K562 (cell line): ENCODE data around the gene NEK5. TPM values are rescaled to one million over a fixed set of nuclear protein-coding genes. Genes with fewer than 3 reads are reported as not detected.

Source experiments
- ATAC-seq: fragments of 200-7000 bp; cut with Tn5 transposase; 3 replicates; pipeline ENCODE4 v1.9.1; 2020; ENCODE audit warnings: moderate library complexity
- BruUV-seq: library from RNA; stranded (reverse); fragments of 400-500 nt; replicated peaks from 2 replicates; lab custom pipeline; 2021; lab: Mats Ljungman, UMichigan
- CTCF ChIA-PET: fragments of 300-600 bp; formaldehyde crosslinking; extraction: SDS; loops from one replicate; lab custom pipeline; 2021; ENCODE audit warnings: low intra/inter-chr PET ratio; lab: Yijun Ruan, JAX
- POLR2A ChIA-PET: fragments of 300-600, 350-650 bp; sonication (Branson Sonifier 250); formaldehyde crosslinking; extraction: SDS; loops from one replicate; lab custom pipeline; 2021; ENCODE audit warnings: antibody characterized with exemption, inconsistent platforms; lab: Yijun Ruan, JAX
- DNase-seq, 4 experiments: peaks; one replicate each; pipeline versions ENCODE4 v3.0.0 to v3.0.0-alpha.2; 2011 to 2018; ENCODE audit warnings: low spot score in 3 of 4, mixed read lengths in 3 of 4; ENCODE audit errors: extremely low read depth in 1 of 4
- FAIRE-seq: peaks from 2 replicates; lab custom pipeline; 2011; peaks lifted over from hg19 to GRCh38; lab: Jason Lieb, UNC
- H2AFZ ChIP-seq: 2 replicates; pipeline ENCODE4 v1.6.0; 2011; ENCODE audit warnings: low read depth, low read length, control low read depth, inconsistent platforms
- H3K27ac ChIP-seq: fragments of 200-600 bp; 3 replicates; pipeline ENCODE4 v1.8.0; 2011; ENCODE audit warnings: low read depth, mild to moderate bottlenecking, control low read depth, inconsistent platforms, low read length, moderate library complexity, mixed read lengths; ENCODE audit errors: extremely low read depth
- H3K27me3 ChIP-seq, 2 experiments: fragments of 300-600 bp in 1 of 2; 2 replicates in 1 of 2; 3 replicates in 1 of 2; pipeline versions ENCODE4 v1.6.0 to v1.8.0; 2011; ENCODE audit warnings: inconsistent platforms in 2 of 2, low read length in 2 of 2, mild to moderate bottlenecking in 1 of 2, mixed read lengths in 1 of 2, moderate library complexity in 1 of 2; ENCODE audit not compliant: control insufficient read depth in 2 of 2, insufficient read depth in 2 of 2
- H3K36me3 ChIP-seq: fragments of 300-600 bp; 3 replicates; pipeline ENCODE4 v1.8.0; 2011; ENCODE audit warnings: mild to moderate bottlenecking, low read length, inconsistent platforms; ENCODE audit not compliant: control insufficient read depth, insufficient read depth
- H3K4me1 ChIP-seq, 2 experiments: fragments of 200-600 bp in 1 of 2; replicated peaks in 1 of 2; 2 replicates in 1 of 2; 3 replicates in 1 of 2; pipeline versions ENCODE4 v1.5.1 to v1.8.0; 2011; ENCODE audit warnings: inconsistent platforms in 2 of 2, low read length in 2 of 2, mild to moderate bottlenecking in 1 of 2, mixed read lengths in 1 of 2, moderate library complexity in 1 of 2; ENCODE audit not compliant: control insufficient read depth in 2 of 2, insufficient read depth in 2 of 2
- H3K4me2 ChIP-seq: 2 replicates; pipeline ENCODE4 v1.6.1; 2011; ENCODE audit warnings: low read length, control low read depth, inconsistent platforms, mixed read lengths; ENCODE audit not compliant: insufficient read depth
- H3K4me3 ChIP-seq: fragments of 200-600 bp; sonication (generic), shearing (Covaris generic); 2 replicates; pipeline ENCODE4 v1.5.1; 2016; ENCODE audit warnings: control low read depth, inconsistent platforms
- H3K79me2 ChIP-seq: fragments of 200-600 bp; 3 replicates; pipeline ENCODE4 v1.8.0; 2011; ENCODE audit warnings: low read length, inconsistent platforms; ENCODE audit not compliant: control insufficient read depth, insufficient read depth
- H3K9ac ChIP-seq, 2 experiments: 2 replicates each; pipeline versions ENCODE4 v1.6.0 to v1.6.1; 2011; ENCODE audit warnings: low read depth in 2 of 2, low read length in 2 of 2, control low read depth in 1 of 2, inconsistent platforms in 1 of 2, mild to moderate bottlenecking in 1 of 2, mixed read lengths in 1 of 2; ENCODE audit not compliant: insufficient read depth in 1 of 2
- H3K9me1 ChIP-seq: one replicate; pipeline ENCODE4 v1.6.0; 2011; ENCODE audit warnings: inconsistent platforms, mild to moderate bottlenecking, low read length, moderate library complexity; ENCODE audit not compliant: control insufficient read depth, insufficient read depth
- H3K9me3 ChIP-seq: replicated peaks from 2 replicates; pipeline ENCODE4 v1.5.1; 2011; ENCODE audit warnings: low read depth, low read length, inconsistent platforms; ENCODE audit not compliant: control insufficient read depth, insufficient read depth
- H4K20me1 ChIP-seq: replicated peaks from 2 replicates; pipeline ENCODE4 v1.6.1; 2011; ENCODE audit warnings: low read length, inconsistent platforms, mixed read lengths; ENCODE audit not compliant: control insufficient read depth, insufficient read depth
- ADNP ChIP-seq: fragments of 200-800 bp; sonication (Bioruptor generic); IDR thresholded peaks from 2 replicates; pipeline ENCODE4 v1.6.1; 2016; ENCODE audit warnings: missing genetic modification characterization, missing compliant biosample characterization
- ARNT ChIP-seq, 2 experiments: fragments of 450-650 bp; IDR thresholded peaks; 2 replicates each; pipeline ENCODE4 v1.6.1; 2016; ENCODE audit warnings: mild to moderate bottlenecking in 1 of 2
- ASH1L ChIP-seq: fragments of 450-650 bp; IDR thresholded peaks from 2 replicates; pipeline ENCODE4 v1.6.1; 2018; ENCODE audit warnings: borderline replicate concordance, mild to moderate bottlenecking, low read depth; ENCODE audit not compliant: partially characterized antibody
- COPS2 ChIP-seq: fragments of 450-650 bp; conservative IDR thresholded peaks from 2 replicates; pipeline ENCODE4 v1.6.1; 2016; ENCODE audit warnings: mild to moderate bottlenecking, moderate library complexity
- ILF3 ChIP-seq: fragments of 450-650 bp; IDR thresholded peaks from 2 replicates; pipeline ENCODE4 v1.6.1; 2018; ENCODE audit warnings: antibody characterized with exemption, mild to moderate bottlenecking, moderate library complexity, borderline replicate concordance
- PHF21A ChIP-seq: fragments of 450-650 bp; IDR thresholded peaks from 2 replicates; pipeline ENCODE4 v1.6.1; 2017; ENCODE audit warnings: low read depth, borderline replicate concordance
- RBM17 ChIP-seq: fragments of 200-400 bp; formaldehyde crosslinking; IDR thresholded peaks from 2 replicates; pipeline ENCODE4 v1.6.1; 2017; ENCODE audit warnings: low read depth, mild to moderate bottlenecking, low read length, borderline replicate concordance
- SLC30A9 ChIP-seq: fragments of 250-450 bp; sonication (Bioruptor Pico); IDR thresholded peaks from 2 replicates; pipeline ENCODE4 v1.8.0; 2022; ENCODE audit warnings: mild to moderate bottlenecking, moderate library complexity
- TCFL5 ChIP-seq: fragments of 250-450 bp; sonication (Bioruptor Pico); conservative IDR thresholded peaks from 2 replicates; pipeline ENCODE4 v1.6.1; 2021; ENCODE audit warnings: mild to moderate bottlenecking, moderate library complexity, matching md5 sums
- TRIM24 ChIP-seq, 2 experiments: fragments of 450-650 bp; IDR thresholded peaks; 2 replicates each; pipeline ENCODE4 v1.6.1; 2016
- ZC3H4 ChIP-seq: sonication (generic); formaldehyde crosslinking; IDR thresholded peaks from 2 replicates; pipeline ENCODE4 v1.9.0; 2021; ENCODE audit warnings: missing genetic modification reagents, borderline replicate concordance
- ZNF668 ChIP-seq: fragments of 250-450 bp; sonication (Bioruptor Pico); IDR thresholded peaks from 2 replicates; pipeline ENCODE4 v1.8.0; 2022; ENCODE audit warnings: mild to moderate bottlenecking, inconsistent platforms
- ZNF77 ChIP-seq: fragments of 250-450 bp; sonication (Bioruptor Pico); IDR thresholded peaks from 2 replicates; pipeline ENCODE4 v1.5.0; 2020
- WGBS: fragments of 100-300 bp; shearing (Covaris generic); methylation state at CpG from one replicate; pipeline ENCODE4 v1.1.6; 2016; ENCODE audit warnings: low coverage, mixed read lengths; ENCODE audit not compliant: insufficient coverage; ENCODE audit errors: missing lambda C conversion rate; 5-methylcytosine and 5-hydroxymethylcytosine counted together
- in situ Hi-C: fragments of 300-500 bp; cut with MboI; formaldehyde crosslinking; loops from 4 replicates; pipeline ENCODE4 v1.15.0; 2018; ENCODE audit warnings: inconsistent platforms, mixed read lengths
- intact Hi-C: fragments of 100-400 bp; cut with micrococcal nuclease; formaldehyde crosslinking; loops from 2 replicates; pipeline ENCODE4 v1.14.2; 2022
- polyA plus RNA-seq, 8 experiments: library from polyadenylated mRNA; depleted of rRNA in 4 of 8; stranded (reverse) in 5 of 8; unstranded in 3 of 8; fragments of >200 nt; fragmentation: Nextera tagmentation in 2 of 8; fragmentation: Illumina TruSeq in 1 of 8; extraction: Ambion mirVana in 2 of 8; extraction: Trizol in 1 of 8; gene quantifications; 2 replicates each; pipeline versions ENCODE4 v1.2.1 to v1.2.3, GENCODE V29; 2011 to 2014; ENCODE audit warnings: inconsistent platforms in 1 of 8, missing spikeins in 1 of 8
- total RNA-seq, 7 experiments: library from RNA; depleted of rRNA in 6 of 7; stranded (reverse); fragments of >200 nt in 6 of 7; fragmentation: Illumina TruSeq in 2 of 7; extraction: Trizol in 2 of 7; gene quantifications; 2 replicates each; pipeline versions ENCODE4 v1.2.1 to v1.2.3, GENCODE V29; 2011 to 2021; ENCODE audit warnings: low replicate concordance in 1 of 7
- TF ChIP-seq, protein P1 (sequence below): fragments of 450-650 bp; formaldehyde crosslinking; IDR thresholded peaks from 2 replicates; pipeline ENCODE4 v1.4.0; 2020; ENCODE audit warnings: mild to moderate bottlenecking, mixed read lengths
- TF ChIP-seq, protein P2 (sequence below): IDR thresholded peaks from 2 replicates; pipeline ENCODE4 v1.6.1; 2012; ENCODE audit warnings: low read depth, low read length, improper control_type of control experiment, borderline replicate concordance
- TF ChIP-seq, protein P3 (sequence below): fragments of 250-450 bp; sonication (Bioruptor Pico); IDR thresholded peaks from 2 replicates; pipeline ENCODE4 v1.5.0; 2022; ENCODE audit warnings: mild to moderate bottlenecking
- TF ChIP-seq, protein P4 (sequence below): sonication (generic); formaldehyde crosslinking; IDR thresholded peaks from 2 replicates; pipeline ENCODE4 v1.8.0; 2022; ENCODE audit warnings: mild to moderate bottlenecking, low read depth, missing genetic modification reagents

Gene NEK5
- total and polyA plus RNA-seq, 9 of the 15 experiments (the other 6 are each of a cell fraction or from before 2014, with no cell fraction given) = 0.09 to 0.44 (median 0.33) TPM

DNA sequence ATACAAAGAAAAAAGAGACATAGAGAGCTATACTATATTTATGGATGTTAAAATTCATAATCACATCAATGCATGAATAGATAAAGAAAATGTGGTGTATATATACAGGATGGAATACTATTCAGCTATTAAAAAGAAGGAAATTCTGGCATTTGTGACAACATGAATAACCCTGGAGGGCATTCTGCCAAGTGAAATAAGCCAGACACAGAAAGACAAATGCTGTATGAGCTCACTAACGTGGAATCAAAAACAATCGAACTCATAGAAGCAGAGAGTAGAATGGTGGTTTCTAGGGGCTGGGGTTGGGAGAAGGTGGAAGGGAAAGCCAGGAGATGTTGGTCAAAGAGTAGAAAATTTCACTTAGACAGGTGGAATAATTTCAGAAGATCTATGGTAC, 80.4 kb downstream of the NEK5 start (continued):
- TF ChIP-seq, protein P1, sequence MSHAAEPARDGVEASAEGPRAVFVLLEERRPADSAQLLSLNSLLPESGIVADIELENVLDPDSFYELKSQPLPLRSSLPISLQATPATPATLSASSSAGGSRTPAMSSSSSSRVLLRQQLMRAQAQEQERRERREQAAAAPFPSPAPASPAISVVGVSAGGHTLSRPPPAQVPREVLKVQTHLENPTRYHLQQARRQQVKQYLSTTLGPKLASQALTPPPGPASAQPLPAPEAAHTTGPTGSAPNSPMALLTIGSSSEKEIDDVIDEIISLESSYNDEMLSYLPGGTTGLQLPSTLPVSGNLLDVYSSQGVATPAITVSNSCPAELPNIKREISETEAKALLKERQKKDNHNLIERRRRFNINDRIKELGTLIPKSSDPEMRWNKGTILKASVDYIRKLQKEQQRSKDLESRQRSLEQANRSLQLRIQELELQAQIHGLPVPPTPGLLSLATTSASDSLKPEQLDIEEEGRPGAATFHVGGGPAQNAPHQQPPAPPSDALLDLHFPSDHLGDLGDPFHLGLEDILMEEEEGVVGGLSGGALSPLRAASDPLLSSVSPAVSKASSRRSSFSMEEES = no peak
- no peak for TF ChIP-seq ZNF77 (CRISPR knock-in tag)
- no peak for TF ChIP-seq ZNF668 (CRISPR knock-in tag)
- no peak for TF ChIP-seq ZC3H4 (CRISPR knock-in tag)
- TF ChIP-seq, protein P2, sequence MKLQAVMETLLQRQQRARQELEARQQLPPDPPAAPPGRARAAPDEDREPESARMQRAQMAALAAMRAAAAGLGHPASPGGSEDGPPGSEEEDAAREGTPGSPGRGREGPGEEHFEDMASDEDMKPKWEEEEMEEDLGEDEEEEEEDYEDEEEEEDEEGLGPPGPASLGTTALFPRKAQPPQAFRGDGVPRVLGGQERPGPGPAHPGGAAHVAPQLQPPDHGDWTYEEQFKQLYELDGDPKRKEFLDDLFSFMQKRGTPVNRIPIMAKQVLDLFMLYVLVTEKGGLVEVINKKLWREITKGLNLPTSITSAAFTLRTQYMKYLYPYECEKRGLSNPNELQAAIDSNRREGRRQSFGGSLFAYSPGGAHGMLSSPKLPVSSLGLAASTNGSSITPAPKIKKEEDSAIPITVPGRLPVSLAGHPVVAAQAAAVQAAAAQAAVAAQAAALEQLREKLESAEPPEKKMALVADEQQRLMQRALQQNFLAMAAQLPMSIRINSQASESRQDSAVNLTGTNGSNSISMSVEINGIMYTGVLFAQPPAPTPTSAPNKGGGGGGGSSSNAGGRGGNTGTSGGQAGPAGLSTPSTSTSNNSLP = no peak
- no peak for TF ChIP-seq PHF21A

DNA sequence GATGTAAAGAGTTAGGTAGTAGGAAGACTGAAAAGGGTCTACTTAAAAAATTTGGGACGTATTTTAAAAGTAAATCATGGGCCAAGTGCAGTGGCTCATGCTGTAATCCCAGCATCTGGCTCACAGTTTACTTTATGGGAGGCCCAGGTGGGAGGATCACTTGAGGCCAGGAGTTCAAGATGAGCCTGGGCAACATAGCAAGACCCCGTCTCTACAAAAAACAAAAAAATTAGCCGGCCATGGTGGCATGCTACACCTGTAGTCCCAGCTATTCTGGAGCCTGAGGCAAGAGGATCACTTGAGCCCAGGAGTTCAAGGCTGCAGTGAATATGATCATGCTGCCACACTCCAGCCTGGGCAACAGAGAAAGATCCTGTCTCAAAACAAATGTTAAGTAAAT, 81.4 kb downstream of the NEK5 start:
- Histone ChIP-seq H3K4me1 (no peaks in the 10 kb centered on the region), H3K4me2 (no peak overlapping the region), H3K4me3 (no peak overlapping the region), H3K27ac (no peak overlapping the region), H3K79me2 (no peaks in the 10 kb centered on the region), H3K9me3 (no peaks in the 10 kb centered on the region), H3K9me1 (no peaks in the 10 kb centered on the region), H3K27me3 (no peaks in the 10 kb centered on the region), H3K9ac (no peak overlapping the region), H4K20me1 (no peaks in the 10 kb centered on the region), H2AFZ (no peak overlapping the region), H3K36me3 (no peaks in the 10 kb centered on the region)
- no peak for ATAC-seq
- POLR2A ChIA-PET = no interaction called here
- WGBS = 23% methylated on average over 3 of the region's 3 CpGs
- no TSS peak for BruUV-seq
- intact Hi-C loops (no loop called here), in situ Hi-C loops (no loop called here)
- CTCF ChIA-PET = no interaction called here
- no peak for FAIRE-seq
- no peak for DNase-seq
- no peak for TF ChIP-seq SLC30A9 (CRISPR knock-in tag)
- TF ChIP-seq COPS2 = no peak
- no peak for TF ChIP-seq ILF3
- TF ChIP-seq, protein P3, sequence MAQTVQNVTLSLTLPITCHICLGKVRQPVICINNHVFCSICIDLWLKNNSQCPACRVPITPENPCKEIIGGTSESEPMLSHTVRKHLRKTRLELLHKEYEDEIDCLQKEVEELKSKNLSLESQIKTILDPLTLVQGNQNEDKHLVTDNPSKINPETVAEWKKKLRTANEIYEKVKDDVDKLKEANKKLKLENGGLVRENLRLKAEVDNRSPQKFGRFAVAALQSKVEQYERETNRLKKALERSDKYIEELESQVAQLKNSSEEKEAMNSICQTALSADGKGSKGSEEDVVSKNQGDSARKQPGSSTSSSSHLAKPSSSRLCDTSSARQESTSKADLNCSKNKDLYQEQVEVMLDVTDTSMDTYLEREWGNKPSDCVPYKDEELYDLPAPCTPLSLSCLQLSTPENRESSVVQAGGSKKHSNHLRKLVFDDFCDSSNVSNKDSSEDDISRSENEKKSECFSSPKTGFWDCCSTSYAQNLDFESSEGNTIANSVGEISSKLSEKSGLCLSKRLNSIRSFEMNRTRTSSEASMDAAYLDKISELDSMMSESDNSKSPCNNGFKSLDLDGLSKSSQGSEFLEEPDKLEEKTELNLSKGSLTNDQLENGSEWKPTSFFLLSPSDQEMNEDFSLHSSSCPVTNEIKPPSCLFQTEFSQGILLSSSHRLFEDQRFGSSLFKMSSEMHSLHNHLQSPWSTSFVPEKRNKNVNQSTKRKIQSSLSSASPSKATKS (CRISPR knock-in tag) = no peak
- TF ChIP-seq TRIM24 (IDR thresholded peaks at IDR 0.05) = no peak
- TF ChIP-seq RBM17 = no peak
- TF ChIP-seq, protein P4, sequence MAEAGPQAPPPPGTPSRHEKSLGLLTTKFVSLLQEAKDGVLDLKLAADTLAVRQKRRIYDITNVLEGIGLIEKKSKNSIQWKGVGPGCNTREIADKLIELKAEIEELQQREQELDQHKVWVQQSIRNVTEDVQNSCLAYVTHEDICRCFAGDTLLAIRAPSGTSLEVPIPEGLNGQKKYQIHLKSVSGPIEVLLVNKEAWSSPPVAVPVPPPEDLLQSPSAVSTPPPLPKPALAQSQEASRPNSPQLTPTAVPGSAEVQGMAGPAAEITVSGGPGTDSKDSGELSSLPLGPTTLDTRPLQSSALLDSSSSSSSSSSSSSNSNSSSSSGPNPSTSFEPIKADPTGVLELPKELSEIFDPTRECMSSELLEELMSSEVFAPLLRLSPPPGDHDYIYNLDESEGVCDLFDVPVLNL = no peak
- TF ChIP-seq TCFL5 (CRISPR knock-in tag) = no peak
- TF ChIP-seq ADNP (tag) = no peak
- no peak for TF ChIP-seq ARNT (IDR thresholded peaks at IDR 0.05)
- TF ChIP-seq ASH1L = no peak
- no peak for TF ChIP-seq ZNF668 (CRISPR knock-in tag)
